RWPE2 (cell line): Measurements from ENCODE around the gene DCTN5.

Experiments used
- ATAC-seq: fragments of 200-7000 bp; cut with Tn5 transposase; 3 replicates; pipeline ENCODE4 v1.9.1; 2021; ENCODE audit warnings: low read depth
- DNase-seq: peaks from one replicate; pipeline ENCODE4 v3.0.0-alpha.2; 2020; ENCODE audit warnings: low spot score
- H3K27ac ChIP-seq: fragments of 450-650 bp; 2 replicates; pipeline ENCODE4 v1.5.1; 2017; ENCODE audit warnings: mild to moderate bottlenecking; ENCODE audit not compliant: poor library complexity, severe bottlenecking
- H3K27me3 ChIP-seq: fragments of 250-450 bp; sonication (Bioruptor Pico); 2 replicates; pipeline ENCODE4 v1.5.1; 2021; ENCODE audit warnings: mild to moderate bottlenecking, moderate library complexity; ENCODE audit not compliant: insufficient read depth, poor library complexity, severe bottlenecking
- H3K36me3 ChIP-seq: fragments of 250-450 bp; sonication (Bioruptor Pico); 2 replicates; pipeline ENCODE4 v1.5.1; 2020; ENCODE audit warnings: low read depth, mild to moderate bottlenecking, moderate library complexity
- H3K4me1 ChIP-seq: fragments of 250-450 bp; sonication (Bioruptor Pico); 2 replicates; pipeline ENCODE4 v1.5.1; 2021; ENCODE audit warnings: mild to moderate bottlenecking, moderate library complexity; ENCODE audit not compliant: insufficient read depth, poor library complexity, severe bottlenecking
- H3K4me3 ChIP-seq: fragments of 250-450 bp; sonication (Bioruptor Pico); 2 replicates; pipeline ENCODE4 v1.5.1; 2021; ENCODE audit warnings: mild to moderate bottlenecking, moderate library complexity; ENCODE audit not compliant: severe bottlenecking
- H3K9me3 ChIP-seq: fragments of 250-450 bp; sonication (Bioruptor Pico); 2 replicates; pipeline ENCODE4 v1.5.1; 2021; ENCODE audit warnings: mild to moderate bottlenecking, moderate library complexity; ENCODE audit not compliant: severe bottlenecking
- CTCF ChIP-seq: fragments of 450-650 bp; IDR thresholded peaks from one replicate; pipeline ENCODE4 v1.5.1; 2017; ENCODE audit warnings: mild to moderate bottlenecking, moderate library complexity; ENCODE audit not compliant: poor library complexity, severe bottlenecking

The DCTN5 gene

GRCh38 chr16:23691483-23692189 is 50.4 kb downstream of the DCTN5 start:
- no peak for TF ChIP-seq CTCF
- Histone ChIP-seq H3K27ac (no peak overlapping the region), H3K27me3 (no peaks in the 10 kb centered on the region), H3K9me3 (no peaks in the 10 kb centered on the region), H3K4me1 (no peaks in the 10 kb centered on the region), H3K36me3 (peaks cover 44% of the 10 kb centered on the region), H3K4me3 (no peak overlapping the region)
- ATAC-seq (peak; percentile 39), DNase-seq (no peak)

- Histone ChIP-seq H3K27me3 (no peaks in the 10 kb centered on the region), H3K36me3 (peaks cover 37% of the 10 kb centered on the region), H3K9me3 (no peaks in the 10 kb centered on the region), H3K4me1 (no peaks in the 10 kb centered on the region), H3K27ac (no peak overlapping the region), H3K4me3 (no peak overlapping the region)
- TF ChIP-seq CTCF, result no peak
- ATAC-seq, result peak; percentile 10; the same call in 2 of the 3 replicates
- DNase-seq, result no peak
Observed at GRCh38 chr16:23692190-23692837, 51.0 kb downstream of the DCTN5 start.

GRCh38 chr16:23694265-23694643 is 53.0 kb downstream of the DCTN5 start:
- Histone ChIP-seq H3K27me3 (no peaks in the 10 kb centered on the region), H3K36me3 (peaks cover 18% of the 10 kb centered on the region), H3K9me3 (no peaks in the 10 kb centered on the region), H3K4me1 (no peaks in the 10 kb centered on the region), H3K27ac (no peak overlapping the region), H3K4me3 (no peak overlapping the region)
- DNase-seq (no peak), ATAC-seq (no peak)
- no peak for TF ChIP-seq CTCF

GRCh38 chr16:23694644-23695373 is 53.5 kb downstream of the DCTN5 start:
- H3K27me3 ChIP-seq, result no peaks in the 10 kb centered on the region
- H3K9me3 ChIP-seq, result no peaks in the 10 kb centered on the region
- no peak overlapping the region for H3K27ac ChIP-seq
- no peak for DNase-seq
- H3K36me3 ChIP-seq, result peaks cover 12% of the 10 kb centered on the region
- no peak overlapping the region for H3K4me3 ChIP-seq
- ATAC-seq, result no peak
- TF ChIP-seq CTCF, result no peak
- no peaks in the 10 kb centered on the region for H3K4me1 ChIP-seq
